Activated T-helper 1 cell treated with anti-CD3 and anti-CD28 coated beads, Interleukin-2, amount 50 U/mL, for 16 hours (primary cell): ENCODE results near the gene MAPK8.

ENCODE experiments used
- DNase-seq, 2 donors: peaks; one replicate each; pipeline ENCODE4 v3.0.0-alpha.2; 2020; ENCODE audit warnings: low read depth in 1 of 2, low spot score in 1 of 2

MAPK8 gene

DNA sequence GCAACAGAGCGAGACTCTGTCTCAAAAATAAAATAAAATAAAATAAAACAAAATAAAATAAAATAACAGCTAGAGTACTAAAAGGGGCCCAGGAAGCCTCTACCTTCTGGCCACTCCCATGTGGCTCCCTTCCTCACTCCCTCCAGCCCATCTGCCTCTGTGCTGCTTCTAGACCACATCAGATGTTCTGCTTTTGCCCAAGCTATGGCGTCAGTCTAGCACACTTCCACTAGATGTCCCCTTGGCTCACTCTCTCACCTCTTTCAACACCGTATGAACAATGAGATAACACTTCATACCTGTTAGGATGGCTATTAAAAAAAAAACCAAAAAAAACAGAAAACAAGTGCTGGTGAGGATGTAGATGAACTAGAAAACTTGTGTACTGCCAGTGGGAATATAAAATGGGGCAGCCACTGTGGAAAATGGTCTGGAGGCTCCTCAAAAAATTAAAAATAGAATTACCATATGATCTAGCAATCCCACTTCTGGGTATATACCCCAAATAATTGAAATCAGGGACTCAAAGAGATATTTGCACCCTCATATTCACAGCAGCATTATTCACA lies 166.1 kb downstream of the MAPK8 start:
- DNase-seq, result no peak

DNA sequence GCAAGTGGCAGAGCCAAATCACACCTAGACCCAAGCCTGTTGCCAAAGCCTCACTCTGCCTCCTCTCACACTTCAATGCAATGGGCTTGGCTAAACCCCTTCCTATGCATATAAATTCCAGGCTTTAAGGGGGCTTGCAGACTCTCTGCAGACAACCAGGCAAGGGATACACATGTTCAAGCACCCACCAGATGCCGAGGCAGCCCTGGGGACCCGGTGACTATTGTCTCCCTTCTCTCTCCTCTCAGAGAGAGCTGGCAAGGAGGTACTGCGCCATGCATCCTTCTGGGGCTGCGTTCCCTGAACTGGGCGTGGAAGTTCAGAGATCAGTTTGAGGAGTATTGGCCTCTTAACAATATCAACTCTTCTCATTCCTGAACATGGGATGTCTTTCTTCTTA lies 167.2 kb downstream of the MAPK8 start:
- no peak for DNase-seq

- no peak for DNase-seq
Measured at GRCh38 chr10:48474765-48475365, 168.4 kb downstream of the MAPK8 start.

- no peak for DNase-seq
Measured at GRCh38 chr10:48475943-48476278, 169.4 kb downstream of the MAPK8 start.

- no peak for DNase-seq
Measured at GRCh38 chr10:48476279-48476982, 170.0 kb downstream of the MAPK8 start.

DNA sequence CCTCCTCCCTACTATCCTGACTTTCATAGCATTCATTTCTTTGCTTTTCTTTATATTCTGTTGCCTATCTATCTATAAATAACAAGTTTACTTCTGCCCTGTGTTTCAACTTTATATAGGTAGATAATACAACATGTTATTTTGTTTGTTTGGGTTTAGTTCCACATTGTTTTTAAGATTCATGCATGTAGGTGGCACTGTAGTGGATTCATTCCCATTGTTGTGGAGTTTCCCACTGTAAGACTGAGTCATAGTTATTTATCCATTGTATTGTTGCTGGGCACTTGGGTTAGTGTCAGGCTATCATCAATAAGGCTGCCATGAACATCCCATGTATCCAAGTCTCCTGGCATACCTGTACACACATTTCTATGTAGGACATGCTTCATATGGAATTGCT lies 170.7 kb downstream of the MAPK8 start:
- DNase-seq, result no peak

DNA sequence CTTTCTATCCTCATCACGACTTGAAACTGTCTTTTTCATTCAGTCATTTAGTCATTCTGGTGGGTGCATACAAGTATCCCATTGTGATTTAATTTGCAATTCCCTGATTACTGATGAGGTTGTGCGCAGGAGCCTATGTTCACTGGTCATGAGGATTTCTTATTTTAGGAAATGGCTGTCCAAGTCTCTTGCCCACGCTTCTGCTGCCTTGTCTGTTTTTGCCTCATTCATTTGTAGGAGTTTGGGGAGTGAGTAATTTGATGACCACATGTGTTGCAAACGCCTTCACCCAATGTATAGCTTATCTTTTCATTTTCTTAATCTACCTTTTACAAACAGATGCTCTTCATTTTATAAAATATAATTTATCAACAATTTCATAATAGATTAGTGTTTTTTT lies 171.1 kb downstream of the MAPK8 start:
- no peak for DNase-seq

GRCh38 chr10:48478469-48478868 lies 172.0 kb downstream of the MAPK8 start:
- DNase-seq, result no peak

GRCh38 chr10:48478980-48479811 lies 172.7 kb downstream of the MAPK8 start:
- DNase-seq, result no peak

DNA sequence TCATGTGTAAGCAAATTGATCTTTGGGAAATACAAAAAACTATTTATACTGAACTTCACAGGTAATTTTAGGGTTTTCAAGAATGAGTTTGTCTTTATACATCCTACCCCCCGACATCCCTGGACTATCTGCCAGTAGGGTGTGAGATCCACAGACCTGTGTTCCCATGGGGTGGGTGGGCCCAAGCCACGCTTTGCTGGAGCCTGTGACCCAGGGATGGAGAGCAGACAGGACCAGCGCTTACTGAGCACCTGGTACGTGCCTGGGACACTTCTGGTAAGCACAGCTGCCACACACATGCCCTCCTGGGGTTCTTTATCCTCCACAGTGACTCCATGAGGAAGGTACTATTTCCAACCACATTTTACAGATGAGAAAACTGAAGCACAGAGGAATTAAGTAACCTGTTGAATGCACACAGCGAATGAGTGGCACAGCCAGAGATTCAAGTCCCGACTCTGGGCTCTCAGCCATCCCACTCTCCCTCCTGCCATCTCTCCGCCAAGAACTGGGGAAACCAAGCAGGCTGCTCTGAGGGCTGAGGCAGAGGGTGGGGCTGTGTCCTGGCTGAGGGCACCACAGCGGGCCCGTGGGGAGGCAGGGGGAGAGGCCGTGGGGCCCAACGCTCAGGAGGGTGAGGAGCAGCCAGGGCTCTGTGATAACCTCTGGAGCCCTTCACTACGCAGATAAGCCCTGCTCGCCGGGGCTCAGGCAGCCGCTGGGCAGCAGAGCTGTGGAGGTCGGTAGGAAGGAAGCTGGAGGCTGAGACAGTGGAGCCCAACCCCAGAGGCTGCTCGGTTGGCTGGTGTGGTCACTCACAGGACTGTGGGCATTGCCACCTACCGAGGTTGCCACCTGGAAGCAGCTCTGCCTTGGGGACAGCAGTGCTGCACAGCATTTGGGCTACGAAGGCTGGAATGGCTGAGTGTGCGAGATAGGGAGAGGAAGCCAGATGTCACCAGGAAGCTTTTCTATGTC lies 174.2 kb downstream of the MAPK8 start:
- no peak for DNase-seq

- DNase-seq, result no peak
Measured at GRCh38 chr10:48481385-48481784, 174.9 kb downstream of the MAPK8 start.

GRCh38 chr10:48482207-48482606 lies 175.7 kb downstream of the MAPK8 start:
- no peak for DNase-seq

DNA sequence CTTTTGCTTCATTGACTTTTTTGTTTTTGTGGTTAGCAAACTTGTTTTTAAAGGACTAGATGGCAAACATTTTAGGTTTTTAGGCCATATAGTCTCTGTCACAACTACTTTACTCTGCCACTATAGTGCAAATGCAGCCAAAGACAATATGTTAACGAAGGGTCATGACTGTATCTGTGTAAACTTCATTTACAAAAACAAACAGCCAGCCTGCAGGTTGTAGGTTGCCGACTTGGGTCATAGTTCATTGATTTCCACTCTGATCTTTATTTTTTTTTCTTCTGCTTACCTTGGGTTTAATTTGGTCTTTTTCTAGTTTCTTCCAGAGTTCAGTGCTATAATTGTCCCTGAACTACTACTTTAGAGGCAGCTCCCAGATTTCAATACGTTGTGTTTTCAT lies 178.4 kb downstream of the MAPK8 start:
- no peak for DNase-seq

GRCh38 chr10:48485711-48486110 lies 179.2 kb downstream of the MAPK8 start:
- DNase-seq, result no peak

- no peak for DNase-seq
Measured at GRCh38 chr10:48487244-48487643, 180.8 kb downstream of the MAPK8 start.
